Skin epidermis (tissue), 12 donors: ENCODE data around the gene CCDC92B.

Experiments
- H3K27ac ChIP-seq, 21 experiments: fragments of 200-600 bp; sonication (generic) in 11 of 21; one replicate each; pipeline ENCODE4 v1.5.0; 2020; ENCODE audit warnings: mild to moderate bottlenecking in 3 of 21, inconsistent platforms in 2 of 21, moderate library complexity in 2 of 21
- H3K4me3 ChIP-seq, 7 experiments: fragments of 200-600 bp; sonication (generic) in 2 of 7; one replicate each; pipeline ENCODE4 v1.5.0; 2020; ENCODE audit warnings: inconsistent platforms in 2 of 7, mild to moderate bottlenecking in 2 of 7, moderate library complexity in 1 of 7

The CCDC92B gene

GRCh38 chr17:2723997-2724783 is 25.3 kb downstream of the CCDC92B start:
- Histone ChIP-seq H3K4me3 (peak overlapping the region in 6 of 7 experiments; percentile 4 to 41 (median 27)), H3K27ac (peak overlapping the region in 7 of 21 experiments; percentile 4 to 65 (median 31))

GRCh38 chr17:2723505-2723996 is 25.9 kb downstream of the CCDC92B start:
- H3K27ac ChIP-seq: peak overlapping the region in 6 of 21 experiments; percentile 4 to 65 (median 39)
- peak overlapping the region in 5 of 7 experiments; percentile 4 to 41 (median 30) for H3K4me3 ChIP-seq

- Histone ChIP-seq H3K4me3 (no peak overlapping the region), H3K27ac (no peak overlapping the region)
Observed at GRCh38 chr17:2722611-2723010, 26.8 kb downstream of the CCDC92B start.

- Histone ChIP-seq H3K27ac (no peak overlapping the region), H3K4me3 (no peak overlapping the region)
Observed at GRCh38 chr17:2721603-2722002, 27.8 kb downstream of the CCDC92B start.

GRCh38 chr17:2719861-2720260 is 29.6 kb downstream of the CCDC92B start:
- H3K27ac ChIP-seq: no peak overlapping the region

GRCh38 chr17:2718150-2718938 is 31.1 kb downstream of the CCDC92B start:
- H3K27ac ChIP-seq: peak overlapping the region in 1 of 21 experiments; percentile 42
- no peak overlapping the region for H3K4me3 ChIP-seq

More at GRCh38 chr17:2719861-2720260, 29.6 kb downstream of the CCDC92B start:
- no peak overlapping the region for H3K4me3 ChIP-seq

GRCh38 chr17:2716649-2717048 is 32.8 kb downstream of the CCDC92B start:
- Histone ChIP-seq H3K27ac (no peak overlapping the region), H3K4me3 (no peak overlapping the region)

GRCh38 chr17:2713881-2714280 is 35.6 kb downstream of the CCDC92B start:
- H3K27ac ChIP-seq: no peak overlapping the region
- H3K4me3 ChIP-seq: no peak overlapping the region

GRCh38 chr17:2712300-2713043 is 37.0 kb downstream of the CCDC92B start:
- Histone ChIP-seq H3K4me3 (peak overlapping the region; percentile 41 to 95 (median 85)), H3K27ac (peak overlapping the region in 20 of 21 experiments; percentile 66 to 96 (median 86))

GRCh38 chr17:2711608-2712299 is 37.7 kb downstream of the CCDC92B start, which contains the start of gene CLUH:
Gene CLUH, minus strand, starts transcription at chr17:2711764. Its CDS starts 103 bp downstream, at chr17:2711661.
- Histone ChIP-seq H3K4me3 (peak within 1 kb of the TSS; percentile 41 to 95 (median 85)), H3K27ac (peak within 1 kb of the TSS; percentile 61 to 96 (median 89))

- Histone ChIP-seq H3K4me3 (peak overlapping the region; percentile 41 to 95 (median 85)), H3K27ac (peak overlapping the region; percentile 61 to 96 (median 86))
Observed at GRCh38 chr17:2710803-2711607, 38.4 kb downstream of the CCDC92B start.

GRCh38 chr17:2710071-2710802 is 39.2 kb downstream of the CCDC92B start:
- Histone ChIP-seq H3K4me3 (peak overlapping the region; percentile 41 to 95 (median 85)), H3K27ac (peak overlapping the region in 19 of 21 experiments; percentile 76 to 96 (median 87))

- peak overlapping the region in 6 of 7 experiments; percentile 2 to 95 (median 84) for H3K4me3 ChIP-seq
- peak overlapping the region in 19 of 21 experiments; percentile 67 to 96 (median 87) for H3K27ac ChIP-seq
Observed at GRCh38 chr17:2709183-2709661, 40.2 kb downstream of the CCDC92B start.

- H3K27ac ChIP-seq: peak overlapping the region in 19 of 21 experiments; percentile 7 to 96 (median 87)
- H3K4me3 ChIP-seq: peak overlapping the region in 4 of 7 experiments; percentile 76 to 95 (median 89)
Observed at GRCh38 chr17:2708585-2709182, 40.8 kb downstream of the CCDC92B start.

- Histone ChIP-seq H3K27ac (peak overlapping the region in 15 of 21 experiments; percentile 39 to 96 (median 89)), H3K4me3 (peak overlapping the region in 1 of 7 experiments; percentile 76)
Observed at GRCh38 chr17:2707721-2708584, 41.5 kb downstream of the CCDC92B start.
